OCI-LY1 (cell line): ENCODE data around the gene C10orf120.

Experiments
- H2AFZ ChIP-seq: fragments of 200-600 bp; sonication (generic), shearing (Covaris generic); 2 replicates; pipeline ENCODE4 v1.6.0; 2014; ENCODE audit warnings: antibody characterized with exemption, mild to moderate bottlenecking, low read length
- H3F3A ChIP-seq: fragments of 200-600 bp; sonication (generic), shearing (Covaris generic); 2 replicates; pipeline ENCODE4 v1.6.0; 2014; ENCODE audit warnings: mild to moderate bottlenecking, antibody characterized with exemption, low read length, moderate library complexity; ENCODE audit not compliant: insufficient read depth
- H3K27ac ChIP-seq: fragments of 200-600 bp; sonication (generic); 2 replicates; pipeline ENCODE4 v1.5.1; 2014; ENCODE audit warnings: low read length, mixed run types, mild to moderate bottlenecking, low read depth; ENCODE audit not compliant: poor library complexity, severe bottlenecking
- H3K27me3 ChIP-seq: fragments of 200-600 bp; sonication (generic); 2 replicates; pipeline ENCODE4 v1.6.0; 2014; ENCODE audit warnings: antibody characterized with exemption, mild to moderate bottlenecking, low read length, moderate library complexity; ENCODE audit not compliant: insufficient read depth
- H3K36me3 ChIP-seq: fragments of 200-600 bp; sonication (generic); 2 replicates; pipeline ENCODE4 v1.6.1; 2014; ENCODE audit warnings: mild to moderate bottlenecking, antibody characterized with exemption, low read length, moderate library complexity, mixed read lengths; ENCODE audit not compliant: insufficient read depth
- H3K4me1 ChIP-seq: fragments of 200-600 bp; sonication (generic); 2 replicates; pipeline ENCODE4 v1.5.1; 2014; ENCODE audit warnings: mild to moderate bottlenecking, low read length, moderate library complexity; ENCODE audit not compliant: insufficient read depth, severe bottlenecking
- H3K4me2 ChIP-seq: fragments of 200-600 bp; sonication (generic), shearing (Covaris generic); 2 replicates; pipeline ENCODE4 v1.6.1; 2014; ENCODE audit warnings: low read length
- H3K4me3 ChIP-seq: fragments of 200-600 bp; sonication (generic); 2 replicates; pipeline ENCODE4 v1.5.1; 2014; ENCODE audit warnings: low read length, low read depth, mild to moderate bottlenecking, mixed read lengths; ENCODE audit not compliant: poor library complexity, severe bottlenecking
- H3K79me2 ChIP-seq: fragments of 200-600 bp; shearing (Covaris generic); 2 replicates; pipeline ENCODE4 v1.6.1; 2016; ENCODE audit warnings: mixed run types, low read length, mixed read lengths; ENCODE audit not compliant: insufficient read depth
- H3K9ac ChIP-seq: fragments of 200-600 bp; sonication (generic), shearing (Covaris generic); 2 replicates; pipeline ENCODE4 v1.6.1; 2014; ENCODE audit warnings: mild to moderate bottlenecking, low read length, mixed read lengths
- H3K9me2 ChIP-seq: fragments of 200-600 bp; sonication (generic), shearing (Covaris generic); 2 replicates; pipeline ENCODE4 v1.6.1; 2014; ENCODE audit warnings: low read depth, mild to moderate bottlenecking, low read length, mixed read lengths
- H3K9me3 ChIP-seq: fragments of 200-600 bp; shearing (Covaris generic); 2 replicates; pipeline ENCODE4 v1.6.1; 2014; ENCODE audit warnings: low read length, mixed read lengths
- H4K20me1 ChIP-seq: fragments of 200-600 bp; sonication (generic), shearing (Covaris generic); 2 replicates; pipeline ENCODE4 v1.6.0; 2016; ENCODE audit warnings: mild to moderate bottlenecking, low read length; ENCODE audit not compliant: insufficient read depth
- EZH2 ChIP-seq: fragments of 200-600 bp; sonication (generic), shearing (Covaris generic); IDR thresholded peaks from 2 replicates; pipeline ENCODE4 v1.8.0; 2017; ENCODE audit warnings: borderline replicate concordance, mixed run types, mild to moderate bottlenecking, antibody characterized with exemption, low read length, moderate library complexity, mixed read lengths
- TF ChIP-seq, protein P1 (sequence below): fragments of 200-600 bp; sonication (generic), shearing (Covaris generic); IDR thresholded peaks from 2 replicates; pipeline ENCODE4 v1.5.1; 2017; ENCODE audit warnings: mild to moderate bottlenecking, antibody characterized with exemption, low read length, moderate library complexity, mixed read lengths

The C10orf120 gene

DNA sequence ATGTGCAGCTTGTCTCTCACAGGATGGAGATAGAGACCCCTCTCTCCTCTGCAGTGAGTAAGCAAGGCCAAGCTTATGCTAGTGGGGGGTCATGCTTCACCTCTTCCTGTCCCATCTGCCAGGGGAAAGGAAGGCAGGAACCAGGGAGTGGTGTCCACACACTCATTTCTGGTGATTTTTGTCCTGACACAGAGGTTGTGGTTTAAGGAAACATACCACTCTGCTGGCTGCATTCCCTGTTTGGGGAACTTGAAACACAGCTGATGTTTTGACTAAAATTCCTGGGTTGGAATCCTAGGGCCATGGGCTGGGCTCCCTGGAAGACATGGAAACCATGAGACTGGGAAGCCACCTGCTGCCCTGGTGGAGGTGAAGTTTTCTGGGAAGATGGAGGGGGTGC, 21.4 kb downstream of the C10orf120 start:
- Histone ChIP-seq H3K9ac (no peak overlapping the region), H3F3A (no peaks in the 10 kb centered on the region), H3K4me2 (no peak overlapping the region), H3K79me2 (no peaks in the 10 kb centered on the region), H3K36me3 (no peaks in the 10 kb centered on the region), H3K9me3 (no peaks in the 10 kb centered on the region), H4K20me1 (no peaks in the 10 kb centered on the region), H3K4me3 (no peak overlapping the region), H3K27me3 (no peaks in the 10 kb centered on the region), H3K9me2 (no peaks in the 10 kb centered on the region), H2AFZ (no peak overlapping the region), H3K27ac (no peak overlapping the region), H3K4me1 (no peaks in the 10 kb centered on the region)
- TF ChIP-seq, protein P1, sequence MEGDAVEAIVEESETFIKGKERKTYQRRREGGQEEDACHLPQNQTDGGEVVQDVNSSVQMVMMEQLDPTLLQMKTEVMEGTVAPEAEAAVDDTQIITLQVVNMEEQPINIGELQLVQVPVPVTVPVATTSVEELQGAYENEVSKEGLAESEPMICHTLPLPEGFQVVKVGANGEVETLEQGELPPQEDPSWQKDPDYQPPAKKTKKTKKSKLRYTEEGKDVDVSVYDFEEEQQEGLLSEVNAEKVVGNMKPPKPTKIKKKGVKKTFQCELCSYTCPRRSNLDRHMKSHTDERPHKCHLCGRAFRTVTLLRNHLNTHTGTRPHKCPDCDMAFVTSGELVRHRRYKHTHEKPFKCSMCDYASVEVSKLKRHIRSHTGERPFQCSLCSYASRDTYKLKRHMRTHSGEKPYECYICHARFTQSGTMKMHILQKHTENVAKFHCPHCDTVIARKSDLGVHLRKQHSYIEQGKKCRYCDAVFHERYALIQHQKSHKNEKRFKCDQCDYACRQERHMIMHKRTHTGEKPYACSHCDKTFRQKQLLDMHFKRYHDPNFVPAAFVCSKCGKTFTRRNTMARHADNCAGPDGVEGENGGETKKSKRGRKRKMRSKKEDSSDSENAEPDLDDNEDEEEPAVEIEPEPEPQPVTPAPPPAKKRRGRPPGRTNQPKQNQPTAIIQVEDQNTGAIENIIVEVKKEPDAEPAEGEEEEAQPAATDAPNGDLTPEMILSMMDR: no peak
- no peak for TF ChIP-seq EZH2

DNA sequence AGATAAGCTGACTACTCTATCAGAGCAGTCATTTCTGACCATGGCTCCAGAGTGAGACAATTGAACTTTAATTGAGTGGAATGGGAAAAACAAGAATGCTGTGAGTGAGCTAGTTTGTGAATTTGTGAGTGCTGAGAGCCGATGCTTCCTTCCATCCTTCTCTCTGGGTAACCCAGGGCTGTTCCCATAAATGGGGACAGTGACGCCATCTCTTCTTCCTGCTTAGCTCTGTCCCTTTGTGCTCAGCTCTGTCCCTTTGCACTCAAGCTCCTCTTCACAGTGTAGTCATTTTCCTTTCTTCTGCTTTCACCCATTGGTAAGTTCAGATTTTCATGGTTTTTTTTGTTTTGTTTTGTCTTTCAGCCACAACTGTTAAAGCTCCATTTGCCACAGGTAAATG, 24.4 kb downstream of the C10orf120 start:
- Histone ChIP-seq H3K79me2 (no peaks in the 10 kb centered on the region), H3F3A (no peaks in the 10 kb centered on the region), H3K4me2 (no peak overlapping the region), H2AFZ (no peak overlapping the region), H3K27ac (no peak overlapping the region), H3K9me2 (no peaks in the 10 kb centered on the region), H3K4me3 (no peak overlapping the region), H3K9me3 (no peaks in the 10 kb centered on the region), H3K9ac (no peak overlapping the region), H3K36me3 (no peaks in the 10 kb centered on the region), H3K4me1 (no peaks in the 10 kb centered on the region), H3K27me3 (no peaks in the 10 kb centered on the region), H4K20me1 (no peaks in the 10 kb centered on the region)
- TF ChIP-seq EZH2: no peak
- TF ChIP-seq, protein P1: no peak

DNA sequence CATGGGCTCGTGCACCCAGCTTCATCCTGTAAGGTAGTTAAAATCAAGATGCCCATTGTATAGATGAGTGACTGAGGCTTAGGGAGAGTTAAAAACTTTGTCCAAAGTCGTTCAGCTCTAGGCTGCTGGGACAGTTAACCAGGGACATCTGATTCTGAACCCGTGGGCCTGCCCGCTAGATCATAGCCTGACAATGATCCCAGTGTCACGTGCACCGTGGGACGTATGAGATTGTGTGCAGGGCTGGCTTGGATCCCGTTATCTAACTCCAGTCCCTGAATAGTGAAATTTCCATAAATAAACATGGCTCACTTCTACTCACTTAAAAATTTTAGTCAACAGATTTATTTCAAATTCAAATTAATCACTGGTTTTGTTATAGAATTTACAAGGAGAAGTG, 24.9 kb downstream of the C10orf120 start:
- no peaks in the 10 kb centered on the region for H4K20me1 ChIP-seq
- no peak overlapping the region for H3K4me3 ChIP-seq
- no peak overlapping the region for H2AFZ ChIP-seq
- no peak overlapping the region for H3K9ac ChIP-seq
- no peaks in the 10 kb centered on the region for H3K9me3 ChIP-seq
- no peak overlapping the region for H3K27ac ChIP-seq
- no peak overlapping the region for H3K4me2 ChIP-seq
- H3K36me3 ChIP-seq: no peaks in the 10 kb centered on the region
- H3F3A ChIP-seq: no peaks in the 10 kb centered on the region
- no peaks in the 10 kb centered on the region for H3K9me2 ChIP-seq
- TF ChIP-seq, protein P1: no peak
- TF ChIP-seq EZH2: no peak
- H3K27me3 ChIP-seq: no peaks in the 10 kb centered on the region
- H3K79me2 ChIP-seq: no peaks in the 10 kb centered on the region
- H3K4me1 ChIP-seq: no peaks in the 10 kb centered on the region
